HG03460 (cell line): ENCODE data around the gene DRC1.
"Not testable (repeated sequence)": the region's sequence is repeated elsewhere in the genome, so short reads cannot be mapped to it uniquely, and the experiment has no call there.

Source experiments
- ATAC-seq: cut with Tn5 transposase; IDR thresholded peaks from one replicate; pipeline ENCODE4 v1.9.1; 2021; ENCODE audit not compliant: unreplicated experiment

Gene DRC1

GRCh38 chr2:26401739-26402541 lies at the start of gene DRC1:
Gene DRC1, plus strand, starts transcription at chr2:26401920. Its CDS starts 70 bp downstream, at chr2:26401990.
- ATAC-seq = no peak

GRCh38 chr2:26352892-26353291 lies 48.8 kb upstream of the DRC1 start:
- no peak for ATAC-seq

GRCh38 chr2:26354469-26354868 lies 47.3 kb upstream of the DRC1 start:
- ATAC-seq = not testable (repeated sequence)

GRCh38 chr2:26355038-26355995 lies 46.4 kb upstream of the DRC1 start:
- ATAC-seq = no peak

- ATAC-seq = no peak
These were observed 45.6 kb upstream of the DRC1 start for GRCh38 chr2:26356111-26356510.

- no peak for ATAC-seq
These were observed 44.9 kb upstream of the DRC1 start for GRCh38 chr2:26356771-26357170.

GRCh38 chr2:26359886-26360473 lies 41.7 kb upstream of the DRC1 start:
- no peak for ATAC-seq

- ATAC-seq = no peak
These were observed 38.4 kb upstream of the DRC1 start for GRCh38 chr2:26363323-26363722.

GRCh38 chr2:26363958-26364357 lies 37.8 kb upstream of the DRC1 start:
- no peak for ATAC-seq

- no peak for ATAC-seq
These were observed 37.1 kb upstream of the DRC1 start for GRCh38 chr2:26364669-26365068.

- no peak for ATAC-seq
These were observed 34.8 kb upstream of the DRC1 start for GRCh38 chr2:26366957-26367356.

GRCh38 chr2:26369664-26370063 lies 32.1 kb upstream of the DRC1 start:
- not testable (repeated sequence) for ATAC-seq

GRCh38 chr2:26370909-26371308 lies 30.8 kb upstream of the DRC1 start:
- not testable (repeated sequence) for ATAC-seq

GRCh38 chr2:26376799-26377198 lies 24.9 kb upstream of the DRC1 start:
- ATAC-seq = no peak

- no peak for ATAC-seq
These were observed 21.4 kb upstream of the DRC1 start for GRCh38 chr2:26380281-26380680.

- no peak for ATAC-seq
These were observed 19.2 kb upstream of the DRC1 start for GRCh38 chr2:26382564-26382963.

- ATAC-seq = no peak
These were observed 17.5 kb upstream of the DRC1 start for GRCh38 chr2:26384183-26384582.

- no peak for ATAC-seq
These were observed 17.1 kb upstream of the DRC1 start for GRCh38 chr2:26384597-26384996.

GRCh38 chr2:26387189-26387588 lies 14.5 kb upstream of the DRC1 start:
- no peak for ATAC-seq

- ATAC-seq = no peak
These were observed 7.0 kb upstream of the DRC1 start for GRCh38 chr2:26394694-26395093.

GRCh38 chr2:26395394-26395793 lies 6.3 kb upstream of the DRC1 start:
- ATAC-seq = no peak
